GM21619 (cell line): ENCODE results near the gene KCNJ11.

Experiments
- ATAC-seq: cut with Tn5 transposase; IDR thresholded peaks from one replicate; pipeline ENCODE4 v1.9.1; 2021; ENCODE audit not compliant: unreplicated experiment

Gene KCNJ11

DNA sequence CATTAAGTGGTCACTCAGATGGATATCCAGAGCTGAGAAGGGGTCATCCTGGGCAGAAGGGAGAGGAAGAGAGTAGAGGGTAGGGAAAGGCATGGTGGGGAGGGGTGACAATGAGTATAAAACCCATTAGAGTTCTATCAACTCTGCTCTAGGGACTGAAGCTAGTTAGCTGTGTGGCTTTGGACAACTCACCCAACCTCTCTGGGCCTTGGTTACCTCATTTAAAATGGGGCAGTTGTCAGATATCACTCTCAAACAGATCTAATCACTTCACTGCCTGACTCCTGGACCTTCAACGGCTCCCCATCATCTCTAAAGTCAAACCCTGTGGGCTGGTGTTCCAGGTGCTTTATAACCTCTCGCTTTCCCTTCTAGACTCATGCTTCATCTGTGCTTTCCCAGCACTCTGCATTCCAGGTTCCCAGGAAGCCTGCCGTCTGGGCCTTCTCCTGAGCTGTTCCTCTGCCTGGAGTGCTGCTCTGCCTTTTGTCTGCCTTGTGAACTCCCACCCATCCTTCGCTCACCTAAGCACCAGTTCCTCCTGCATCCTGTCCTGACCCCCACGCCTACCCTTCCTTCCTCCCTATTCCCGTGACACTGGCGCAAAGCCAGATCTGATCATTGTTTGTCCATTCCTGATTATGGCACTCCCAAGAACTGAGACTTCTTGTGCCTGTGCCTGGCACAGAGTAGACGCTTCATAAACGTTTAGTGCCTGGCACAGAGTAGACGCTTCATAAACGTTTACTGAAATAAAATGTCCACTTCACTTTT is 22.3 kb upstream of the KCNJ11 start:
- no peak for ATAC-seq

DNA sequence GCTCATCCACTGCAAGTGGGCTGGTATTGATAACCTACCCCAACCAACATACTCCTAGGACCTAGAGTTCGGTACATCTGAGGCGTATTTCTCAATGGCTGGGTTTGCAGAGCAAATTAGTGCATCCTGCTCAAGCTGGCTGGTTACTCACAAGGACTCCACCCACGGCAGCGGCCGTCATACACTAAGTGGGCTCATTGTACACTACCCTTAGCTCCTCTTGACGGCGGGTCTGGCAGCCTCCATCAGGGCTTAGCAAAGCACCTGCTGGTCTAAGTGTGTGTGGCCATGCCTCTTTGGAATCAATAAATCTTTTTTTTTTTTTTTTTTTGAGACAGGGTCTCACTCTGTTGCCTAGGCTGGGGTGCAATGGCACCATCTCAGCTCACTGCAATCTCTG is 20.2 kb upstream of the KCNJ11 start:
- ATAC-seq = no peak

DNA sequence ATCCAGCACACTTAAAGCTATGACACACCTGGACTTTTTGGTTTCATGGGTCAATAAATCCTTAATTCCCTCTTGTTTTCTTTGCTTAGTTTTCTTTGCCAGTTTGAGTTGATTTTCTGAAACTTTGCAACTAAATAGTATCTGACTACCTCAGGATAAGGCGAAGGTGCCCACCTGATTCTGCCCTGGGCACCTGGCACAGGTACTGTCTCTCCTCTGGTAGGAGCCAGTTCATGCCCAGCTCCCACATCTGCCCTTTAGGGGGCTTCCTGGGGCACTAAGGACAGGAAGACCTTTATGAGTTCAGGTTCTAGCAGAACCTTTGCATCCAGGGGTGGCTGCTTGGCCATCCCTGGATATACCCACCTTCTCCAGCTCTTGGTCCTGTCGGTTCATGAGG is 19.6 kb upstream of the KCNJ11 start:
- ATAC-seq = no peak

DNA sequence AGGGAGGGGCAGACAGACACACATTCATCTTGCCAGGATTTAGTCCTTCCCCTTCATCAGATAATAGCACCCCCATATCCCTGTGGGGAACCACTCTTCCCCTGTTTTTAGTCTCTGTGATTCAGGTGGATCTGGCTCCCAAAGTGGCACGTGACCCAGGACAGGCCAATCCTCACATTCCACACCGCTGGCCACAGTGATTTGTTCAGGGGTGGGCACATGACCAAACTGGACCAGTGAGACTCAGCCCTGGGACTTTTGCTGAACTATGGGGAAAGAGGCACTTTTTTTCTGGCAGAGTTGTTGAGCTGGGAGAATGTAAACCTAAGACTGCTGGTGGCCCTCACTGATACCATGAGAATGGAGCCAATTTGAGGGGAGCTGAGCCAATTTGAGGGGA is 19.1 kb upstream of the KCNJ11 start:
- no peak for ATAC-seq

DNA sequence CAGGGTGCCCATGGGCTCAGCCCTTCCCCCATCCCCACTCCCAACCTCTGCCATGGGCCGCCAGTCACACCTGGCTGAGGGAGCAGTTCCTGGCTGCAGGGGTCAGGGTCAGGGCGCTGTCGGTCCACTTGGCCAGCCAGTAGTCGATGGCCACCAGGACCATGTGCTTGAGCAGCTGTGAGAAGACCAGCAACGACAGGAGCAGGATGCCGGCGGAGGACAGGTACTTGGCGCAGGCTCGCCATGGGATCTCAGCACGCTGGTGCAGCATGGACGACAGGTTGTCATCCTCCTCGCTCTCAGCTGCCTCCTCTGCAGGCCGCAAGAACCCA is 18.3 kb upstream of the KCNJ11 start:
- no peak for ATAC-seq

DNA sequence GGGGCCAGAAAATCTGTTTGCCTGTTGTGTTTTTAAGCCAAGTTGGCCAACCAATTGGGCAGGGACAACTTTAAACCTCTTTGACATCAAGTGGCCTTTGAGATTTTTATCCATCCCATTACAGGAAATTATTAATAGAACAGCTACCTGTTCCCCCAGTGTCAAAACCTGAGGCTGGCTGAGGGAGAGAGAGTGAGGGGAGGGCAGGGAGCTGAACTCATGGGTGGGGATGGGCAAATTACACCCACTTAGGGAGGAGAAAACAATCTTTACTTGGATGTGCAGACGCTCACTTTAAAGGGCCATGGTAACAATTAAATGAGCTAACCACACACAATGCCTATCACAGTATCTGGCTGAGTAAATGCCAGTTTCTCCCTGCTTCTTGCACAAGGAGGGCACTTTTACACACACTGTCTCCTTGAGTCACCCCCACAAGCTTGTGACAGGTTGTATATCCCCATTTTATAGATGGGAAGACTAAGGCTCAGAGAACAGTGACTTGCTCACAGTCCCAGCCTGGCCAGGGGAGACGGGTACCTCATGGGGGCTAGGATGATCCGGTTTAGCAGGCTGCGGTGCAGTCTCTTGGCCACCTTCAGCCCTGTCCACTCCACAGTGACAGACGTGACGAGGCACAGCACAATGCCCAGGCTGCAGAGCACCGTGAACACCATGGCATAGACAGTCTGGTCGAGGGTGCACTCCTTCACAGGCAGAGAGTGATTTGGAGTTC is 17.8 kb upstream of the KCNJ11 start:
- ATAC-seq = no peak

DNA sequence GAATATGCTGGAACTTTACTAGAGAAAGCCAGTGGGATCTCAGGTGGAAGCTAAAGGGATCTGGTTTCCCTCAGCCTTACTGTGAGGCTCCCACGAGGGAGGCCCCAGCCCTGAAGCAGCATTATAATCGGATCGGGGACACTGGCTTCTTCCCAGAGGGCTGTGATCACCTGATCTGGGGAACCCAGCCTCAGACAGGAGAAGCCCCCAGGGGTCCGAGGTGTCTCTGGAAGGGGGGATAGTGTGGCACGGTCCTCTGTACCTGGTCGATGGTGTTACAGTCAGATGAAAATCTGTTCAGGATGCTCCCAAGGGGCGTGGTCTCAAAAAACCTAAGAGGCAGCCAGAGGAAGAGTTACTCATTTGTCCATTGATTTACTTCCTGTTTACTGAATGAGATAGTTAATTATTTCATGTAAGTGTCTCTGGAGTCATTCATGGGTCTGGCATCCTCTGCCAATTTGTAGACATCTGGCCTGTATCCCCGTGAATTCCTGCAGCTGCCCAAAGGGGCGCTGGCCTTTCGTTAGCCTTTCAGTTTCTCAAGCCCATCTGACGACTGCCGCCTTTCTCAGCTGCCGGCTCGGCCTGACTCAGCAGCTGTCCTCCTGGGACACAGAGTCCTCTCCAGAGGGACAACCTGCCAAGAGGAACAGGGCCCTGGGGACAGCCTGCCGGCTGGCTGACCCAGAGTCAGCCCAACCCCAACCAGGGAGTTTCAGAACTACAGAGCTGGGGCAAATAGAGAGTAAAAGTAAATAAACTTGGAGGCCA is 17.0 kb upstream of the KCNJ11 start:
- peak; percentile 75 for ATAC-seq

DNA sequence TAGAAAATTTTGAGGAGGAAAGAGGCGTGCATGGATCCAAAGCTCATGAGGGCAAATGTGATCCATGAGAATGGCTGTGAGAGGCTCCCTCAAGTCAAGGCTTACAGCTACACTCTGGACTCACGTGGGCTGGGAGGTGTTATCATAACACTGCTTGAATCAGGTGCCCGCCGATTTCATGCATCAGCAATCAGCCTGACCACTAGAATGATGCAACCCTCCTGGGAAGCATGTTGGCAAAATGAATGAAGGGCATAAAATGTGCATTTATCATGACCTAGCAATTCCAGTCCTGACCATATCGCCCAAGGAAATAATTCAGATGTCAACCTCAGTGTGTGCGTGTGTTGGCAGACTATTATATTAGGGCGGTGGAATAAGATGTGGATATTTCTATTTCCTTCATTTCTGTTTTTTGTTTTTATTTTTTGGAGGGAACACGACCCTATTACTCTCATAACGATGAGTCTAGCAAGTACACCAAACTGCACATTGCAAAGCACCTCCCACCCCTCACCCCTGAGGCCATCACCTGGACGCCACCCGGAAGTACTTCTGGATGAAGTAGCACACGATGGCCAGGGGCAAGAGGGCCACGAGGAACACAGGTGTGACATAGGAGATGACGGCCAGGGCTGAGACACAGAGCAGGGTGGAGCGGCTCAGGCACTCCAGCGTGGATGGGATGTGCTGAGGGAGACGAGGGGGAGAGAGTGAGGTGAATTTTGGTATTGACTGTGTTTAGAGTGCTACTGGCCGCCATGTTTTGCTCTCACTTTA is 15.7 kb upstream of the KCNJ11 start:
- ATAC-seq = no peak

DNA sequence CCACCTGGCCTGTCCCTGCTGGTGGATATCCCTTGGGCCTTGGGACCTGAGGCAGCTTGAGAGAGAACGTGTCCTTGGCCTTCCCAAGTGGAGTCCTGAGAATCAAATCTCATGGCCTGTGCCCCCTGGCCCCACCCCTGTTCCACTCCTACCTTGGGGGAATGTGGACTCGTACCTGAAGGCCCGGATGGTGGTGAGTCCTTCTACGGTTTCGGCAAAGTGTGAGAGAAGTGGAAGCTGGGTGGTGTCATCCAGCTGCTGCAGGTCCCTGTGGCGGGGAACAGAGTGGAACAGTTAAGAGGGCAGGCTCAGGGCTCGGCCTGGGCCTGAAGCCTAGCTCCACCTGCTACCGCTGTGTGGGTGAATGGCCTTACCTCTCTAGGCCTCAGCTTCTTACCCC is 14.0 kb upstream of the KCNJ11 start:
- ATAC-seq = no peak

DNA sequence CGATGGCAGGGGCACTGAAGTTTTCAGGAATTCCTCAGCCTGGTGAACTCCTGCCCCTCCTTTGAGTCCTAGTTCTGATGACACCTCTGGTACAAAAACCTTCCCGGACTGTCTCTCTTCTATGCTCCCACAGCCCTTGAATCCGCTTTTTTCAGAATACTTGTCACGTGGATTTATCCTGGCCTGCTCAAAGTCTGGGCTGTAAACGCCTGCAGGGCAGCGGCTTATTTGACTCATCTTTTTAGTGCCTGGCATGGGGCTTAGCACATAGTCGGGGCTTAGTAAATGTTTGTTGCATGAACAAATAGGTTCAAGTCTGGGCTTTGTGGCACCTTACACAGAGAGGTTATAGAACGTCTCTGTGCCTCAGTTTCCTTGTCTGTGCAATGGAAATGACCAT is 13.4 kb upstream of the KCNJ11 start:
- no peak for ATAC-seq

DNA sequence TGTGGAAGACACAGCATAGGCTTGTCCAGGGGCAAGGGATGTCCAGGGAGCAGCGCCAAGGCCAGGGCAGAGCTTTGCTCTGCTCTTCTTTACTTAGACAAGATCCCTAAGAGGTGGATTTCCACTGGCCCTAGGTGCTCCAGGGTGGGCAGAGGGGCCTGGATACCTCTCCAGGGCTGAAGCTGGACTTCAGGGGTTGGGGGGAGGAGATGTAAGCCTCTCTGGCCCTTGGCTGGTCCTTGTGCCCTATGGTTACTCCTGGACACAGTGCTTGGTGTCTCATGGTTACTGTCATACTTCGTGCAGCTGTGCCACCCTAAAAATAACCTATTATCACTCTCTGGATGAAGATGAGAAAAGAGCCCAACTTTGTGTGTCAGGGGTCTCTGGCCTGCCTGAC is 12.9 kb upstream of the KCNJ11 start:
- no peak for ATAC-seq

DNA sequence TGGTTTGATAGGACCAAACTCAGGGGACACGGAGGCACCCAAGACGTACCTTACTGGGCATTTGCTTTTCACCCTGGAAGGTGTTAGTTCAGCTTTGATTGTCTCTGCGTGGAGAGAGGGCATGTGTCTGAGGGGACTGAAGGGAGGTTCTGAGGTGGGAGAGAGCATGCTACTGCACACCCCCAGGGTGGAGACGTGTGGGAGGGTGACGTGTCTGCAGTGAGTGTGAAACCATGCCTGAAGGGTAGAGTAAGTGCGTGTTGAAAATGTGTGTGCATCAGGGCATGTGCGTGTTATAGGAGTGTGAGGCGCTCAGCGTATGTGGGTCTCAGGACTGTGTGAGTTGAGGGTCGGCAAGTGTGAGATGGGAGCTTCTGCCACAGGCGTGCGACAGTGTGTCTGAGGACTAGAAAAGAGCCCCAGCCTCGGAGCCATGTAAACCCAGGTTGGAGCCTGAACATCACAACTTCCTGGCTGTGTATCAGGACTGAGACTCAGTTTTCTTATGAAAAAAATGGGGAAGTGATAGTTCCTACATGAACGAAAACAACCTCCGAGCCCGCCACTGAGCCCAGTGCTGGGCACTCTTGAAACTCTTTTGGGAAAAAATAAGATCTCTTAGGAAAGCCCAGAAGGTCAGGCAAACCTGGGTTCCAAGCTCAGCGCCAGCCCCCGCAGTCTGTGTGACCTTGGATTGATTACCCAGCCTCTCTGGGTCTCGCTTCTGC is 11.8 kb upstream of the KCNJ11 start:
- peak; percentile 52 for ATAC-seq

DNA sequence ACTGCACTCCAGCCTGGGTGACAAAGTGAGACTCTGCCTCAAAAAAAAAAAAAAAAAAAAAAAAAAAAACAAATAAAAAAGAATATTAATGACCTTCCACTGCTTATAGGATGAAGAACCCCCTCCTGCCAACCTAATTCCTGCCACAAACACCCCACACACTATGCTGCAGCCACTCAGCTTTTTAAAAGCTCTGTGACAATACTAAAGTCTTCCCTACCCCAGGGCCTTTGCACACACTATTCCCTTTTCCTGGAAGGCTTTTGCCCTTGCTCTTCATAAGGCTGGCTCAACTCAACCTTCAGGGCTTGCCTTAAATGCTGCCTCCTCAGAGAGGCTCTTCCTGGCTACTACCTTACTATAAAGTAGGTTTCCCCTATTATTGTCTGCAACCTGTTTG is 10.8 kb upstream of the KCNJ11 start:
- ATAC-seq = no peak

DNA sequence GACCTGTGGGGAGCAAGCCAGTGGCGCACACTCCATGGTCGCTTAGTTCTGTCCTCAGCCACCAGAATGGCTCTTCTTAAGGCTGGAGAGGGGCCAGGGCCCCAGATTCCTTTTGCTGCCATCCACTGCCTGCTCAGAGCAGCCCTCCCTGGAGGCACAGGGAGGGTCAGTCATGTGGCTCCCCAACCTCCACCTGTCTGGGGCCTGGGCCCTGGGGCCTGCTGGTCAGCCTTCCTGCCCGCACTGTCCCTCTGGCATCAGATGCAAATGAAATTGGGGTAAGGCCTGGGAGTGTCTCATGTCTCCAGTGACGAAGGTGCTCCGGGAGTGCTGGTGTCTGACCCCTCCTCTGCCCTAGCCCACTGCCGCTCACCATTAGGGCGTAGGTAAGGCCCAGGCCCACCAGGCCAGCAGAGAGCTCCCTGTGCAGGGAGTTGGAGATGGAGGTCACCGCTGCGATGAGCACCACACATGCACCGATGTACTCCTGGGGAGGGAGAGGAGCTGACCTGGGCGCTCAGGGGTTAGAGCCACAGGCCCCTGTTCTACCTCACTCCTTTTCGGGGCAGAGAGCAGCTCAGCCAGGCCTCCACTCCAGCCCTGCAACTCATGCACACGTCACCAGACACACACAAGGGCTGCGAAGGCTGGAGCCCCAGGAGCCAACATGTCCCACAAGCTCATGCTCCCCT is 9.0 kb upstream of the KCNJ11 start:
- ATAC-seq = no peak

DNA sequence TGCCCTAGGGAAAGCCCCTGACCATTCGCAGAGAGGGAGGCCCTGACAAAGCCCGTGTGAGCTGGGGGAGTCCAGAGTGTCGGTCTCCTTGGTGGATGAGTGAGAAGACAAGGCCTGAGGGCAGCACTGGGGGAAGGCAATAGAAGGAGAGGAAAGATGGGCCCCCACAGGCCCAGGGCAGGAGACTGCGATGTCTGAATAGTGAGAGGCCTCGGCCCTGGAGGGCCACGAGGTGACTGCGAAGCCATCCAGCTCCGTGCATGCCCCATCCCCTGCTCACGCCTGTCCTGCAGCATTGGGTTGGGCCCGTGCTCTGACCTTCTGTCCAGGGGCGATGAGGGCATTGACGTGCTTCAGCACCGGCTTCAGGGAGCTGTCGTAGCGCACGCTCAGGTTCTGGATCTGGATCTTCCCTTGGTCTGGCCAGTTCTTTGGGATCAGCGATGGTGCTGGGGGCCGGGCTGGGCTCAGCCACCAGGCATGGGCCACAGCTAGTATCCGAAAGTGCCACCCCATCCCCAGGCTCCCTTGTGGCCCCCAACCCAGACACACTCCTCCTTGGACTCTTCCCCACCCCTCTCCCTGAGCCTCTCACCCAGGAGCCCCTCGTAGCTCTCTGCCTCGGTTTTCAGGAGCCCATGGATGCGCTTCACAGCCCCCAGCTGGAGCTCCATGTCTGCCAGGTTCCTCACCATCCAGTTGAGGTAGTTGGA is 8.3 kb upstream of the KCNJ11 start:
- ATAC-seq = no peak

DNA sequence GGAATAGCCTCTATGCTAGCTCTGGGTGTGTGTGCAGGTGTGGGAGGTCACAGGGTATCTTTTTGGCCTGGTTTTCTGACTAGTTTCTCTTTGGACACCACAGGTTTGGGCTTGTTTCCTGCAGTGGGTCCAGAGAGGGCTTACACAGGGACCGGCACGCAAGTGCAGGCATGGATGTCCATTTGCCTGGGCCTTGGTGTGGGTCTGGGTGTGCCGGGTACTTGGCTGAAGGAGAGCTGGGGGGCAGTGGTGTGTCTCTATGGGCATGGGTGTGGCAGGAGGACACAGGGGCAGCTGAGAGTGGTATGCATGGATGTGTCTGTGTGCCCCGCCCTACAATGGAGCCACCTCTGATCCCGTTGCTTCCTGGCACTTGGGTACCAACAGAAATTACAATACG is 7.5 kb upstream of the KCNJ11 start:
- ATAC-seq = no peak

DNA sequence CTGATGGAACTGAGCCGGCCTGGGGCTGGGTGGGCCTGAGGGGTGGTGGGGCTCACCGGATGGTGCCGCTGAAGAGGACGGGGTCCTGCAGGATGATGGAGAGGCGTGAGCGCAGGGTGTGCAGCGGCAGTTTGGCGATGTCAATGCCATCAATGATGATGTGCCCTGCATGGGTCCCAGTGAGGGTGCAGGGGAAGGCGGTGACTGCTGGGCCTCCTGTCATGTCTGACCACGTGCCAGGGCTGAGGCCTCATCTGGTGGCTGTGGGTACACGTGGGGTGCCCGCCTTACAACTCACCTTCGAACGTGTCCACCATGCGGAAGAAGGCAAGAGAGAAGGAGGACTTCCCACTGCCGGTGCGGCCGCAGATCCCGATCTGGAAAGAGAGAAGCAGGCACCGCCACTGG is 7.1 kb upstream of the KCNJ11 start:
- ATAC-seq = no peak

DNA sequence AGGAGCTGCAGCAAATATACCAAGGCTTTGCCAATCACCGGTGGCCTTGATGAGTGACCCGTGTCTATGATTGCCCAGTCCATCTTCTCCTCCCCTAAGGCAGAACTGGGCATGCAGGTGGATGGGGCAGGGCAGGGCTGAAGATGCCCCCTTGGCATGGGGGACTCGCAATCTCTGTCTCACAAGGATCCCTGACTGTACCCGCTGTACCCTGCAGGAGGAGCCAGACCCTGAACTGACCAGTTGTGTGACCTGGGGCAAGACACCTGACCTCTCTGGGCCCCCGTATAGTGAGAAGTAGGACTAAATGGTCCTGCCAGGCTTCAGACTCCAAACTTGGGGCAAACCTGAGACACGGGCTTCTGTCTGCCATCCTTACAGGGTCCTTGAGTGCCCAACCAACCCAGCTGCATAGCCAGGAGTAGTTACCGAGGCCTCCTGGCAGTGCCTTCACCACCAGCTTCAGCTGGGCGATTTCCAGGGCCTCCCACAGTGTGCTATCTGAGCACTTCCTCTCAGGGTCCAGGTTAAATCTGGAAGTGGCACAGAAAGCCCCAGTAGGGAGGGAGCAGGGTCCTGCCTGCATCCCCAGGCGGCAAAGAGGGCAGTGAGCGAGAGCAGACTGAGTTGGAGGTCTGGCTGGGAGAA is 6.4 kb upstream of the KCNJ11 start:
- no peak for ATAC-seq

DNA sequence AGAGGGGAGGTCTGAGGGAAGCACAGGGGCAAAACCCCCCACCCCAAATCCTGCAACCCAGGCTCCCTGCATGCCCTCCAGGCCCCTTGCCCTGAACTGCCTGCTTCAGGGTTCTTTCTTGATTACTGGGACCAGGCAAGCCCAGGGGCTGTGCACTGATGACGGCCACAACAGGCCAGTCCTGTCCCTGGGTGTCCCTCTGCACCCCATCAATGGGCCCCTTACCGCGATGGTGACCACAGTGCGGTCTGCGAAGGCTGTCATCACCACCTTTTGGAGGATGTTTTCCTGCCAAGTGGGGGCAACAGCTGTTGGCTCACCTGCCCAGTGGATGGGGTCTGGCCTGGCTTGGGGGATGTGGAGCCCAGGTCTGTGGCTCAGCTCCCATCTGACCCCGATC is 5.0 kb upstream of the KCNJ11 start:
- ATAC-seq = no peak
